GM19240 (cell line): ENCODE data around the gene DROSHA.
"Not testable (repeated sequence)": the region's sequence is repeated elsewhere in the genome, so short reads cannot be mapped to it uniquely, and the experiment has no call there.

Source experiments
- DNase-seq: peaks from one replicate; pipeline ENCODE4 v3.0.0; 2011; ENCODE audit warnings: low spot score; ENCODE audit not compliant: insufficient read length

The DROSHA gene

DNA sequence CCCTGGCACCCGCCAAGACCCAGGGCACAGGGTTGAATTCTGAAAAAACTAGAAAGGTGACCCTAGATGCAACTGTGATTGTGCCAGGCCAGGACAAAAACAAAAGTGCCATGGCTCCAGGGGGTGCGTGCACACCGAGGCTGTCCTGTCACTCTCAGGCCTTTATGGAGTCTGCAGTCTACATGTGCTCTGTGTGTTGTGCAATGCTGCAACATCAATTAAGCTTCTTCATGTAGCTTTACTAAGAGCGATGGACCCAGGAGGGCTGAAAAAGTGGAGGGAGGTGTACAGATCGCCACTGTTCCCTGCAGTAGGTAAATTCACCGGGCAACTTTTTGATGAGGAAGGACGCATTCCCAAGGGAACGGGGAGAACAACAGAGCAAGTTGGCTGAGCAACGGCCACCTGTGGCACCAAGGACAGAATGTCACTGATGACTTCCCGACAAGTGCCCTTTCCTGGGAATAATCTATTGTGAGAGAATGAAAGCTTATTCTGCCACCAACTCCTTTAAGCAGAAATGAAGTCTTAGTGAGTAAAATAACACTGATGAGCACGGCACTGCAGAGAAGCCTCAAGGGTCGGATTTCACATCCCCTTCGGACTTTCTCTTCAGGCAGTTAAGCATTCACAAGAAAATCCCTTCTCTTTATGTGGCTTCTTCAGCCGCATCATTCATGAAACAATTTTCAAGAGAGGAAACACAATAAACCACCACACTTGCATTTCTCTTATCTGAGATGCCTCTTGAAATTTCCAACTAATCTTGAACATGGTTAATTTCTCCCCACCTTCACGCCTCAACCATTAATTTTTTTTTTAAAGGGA, 149.6 kb downstream of the DROSHA start:
- DNase-seq = no peak

- DNase-seq = no peak
Observed at GRCh38 chr5:31381299-31381698, 150.6 kb downstream of the DROSHA start.

DNA sequence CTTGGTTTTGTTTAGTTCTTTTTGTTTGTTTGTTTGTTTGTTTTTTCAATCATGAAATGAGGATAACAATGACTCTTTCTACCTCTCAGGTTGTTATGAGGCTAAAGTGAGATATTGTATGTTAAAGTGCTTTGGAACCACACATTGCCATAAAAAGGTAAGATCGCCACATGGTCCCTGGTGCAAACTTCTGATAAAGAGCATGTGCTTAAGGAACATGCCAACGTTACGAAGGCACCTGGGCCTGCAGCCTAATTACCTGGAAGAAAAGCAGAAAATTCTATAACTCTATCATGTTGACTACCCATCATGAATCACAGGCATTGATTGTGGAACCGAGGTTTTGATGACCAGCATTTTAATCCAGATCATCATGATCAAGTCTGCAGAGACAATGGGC, 151.8 kb downstream of the DROSHA start:
- no peak for DNase-seq

DNA sequence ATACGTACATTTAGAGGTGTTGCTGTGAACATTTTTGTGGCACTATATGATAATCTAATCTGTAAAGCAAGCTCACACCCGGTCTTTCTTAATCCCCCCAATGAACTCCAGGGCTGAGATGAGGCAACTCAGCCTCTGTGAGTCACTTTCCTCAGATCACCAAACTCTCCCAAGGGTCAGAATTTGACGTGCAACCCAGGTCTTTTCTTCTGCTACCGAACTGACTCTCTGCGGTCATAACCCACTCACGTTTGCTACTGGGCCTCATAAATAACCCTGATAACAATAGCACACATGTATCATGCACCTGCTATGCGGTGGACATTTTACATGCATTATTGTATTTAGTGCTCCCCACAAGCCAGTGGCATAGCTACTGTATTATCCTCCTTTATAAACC, 153.1 kb downstream of the DROSHA start:
- DNase-seq = no peak

GRCh38 chr5:31378136-31378535, 153.8 kb downstream of the DROSHA start:
- DNase-seq = no peak

- no peak for DNase-seq
Observed at GRCh38 chr5:31377274-31377946, 154.5 kb downstream of the DROSHA start.

DNA sequence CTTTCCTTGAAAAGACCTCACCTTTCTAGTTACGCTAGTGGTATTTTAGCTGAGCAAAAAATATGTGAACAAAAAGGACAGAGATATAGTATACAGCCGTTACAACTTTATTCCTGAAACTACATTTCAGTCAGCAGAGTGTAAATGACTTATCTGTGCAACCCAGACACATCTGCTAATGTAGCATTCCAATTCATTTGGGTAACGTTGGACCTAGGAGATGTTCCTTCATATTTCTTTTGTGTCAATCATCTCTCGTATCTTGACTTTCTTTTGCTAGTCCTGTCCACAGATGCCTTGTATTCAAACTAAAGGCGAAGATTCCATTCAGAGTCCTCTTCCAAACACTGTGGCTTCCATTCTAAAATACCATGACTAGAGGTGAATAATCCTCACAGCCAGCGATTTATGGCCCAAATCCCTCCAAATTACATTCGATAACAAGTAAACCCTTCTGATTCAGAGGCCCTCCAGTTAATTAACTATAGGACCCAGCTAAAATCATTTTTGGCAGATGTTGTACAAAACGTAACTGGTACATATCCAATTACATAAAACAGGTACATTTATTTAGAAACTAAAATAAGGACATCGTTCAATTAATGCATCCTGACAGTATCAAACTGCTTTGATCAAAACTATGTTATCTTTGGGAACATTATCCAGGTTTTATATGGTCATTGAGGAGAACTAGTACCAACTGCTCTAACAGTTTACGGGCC, 155.7 kb downstream of the DROSHA start:
- no peak for DNase-seq

DNA sequence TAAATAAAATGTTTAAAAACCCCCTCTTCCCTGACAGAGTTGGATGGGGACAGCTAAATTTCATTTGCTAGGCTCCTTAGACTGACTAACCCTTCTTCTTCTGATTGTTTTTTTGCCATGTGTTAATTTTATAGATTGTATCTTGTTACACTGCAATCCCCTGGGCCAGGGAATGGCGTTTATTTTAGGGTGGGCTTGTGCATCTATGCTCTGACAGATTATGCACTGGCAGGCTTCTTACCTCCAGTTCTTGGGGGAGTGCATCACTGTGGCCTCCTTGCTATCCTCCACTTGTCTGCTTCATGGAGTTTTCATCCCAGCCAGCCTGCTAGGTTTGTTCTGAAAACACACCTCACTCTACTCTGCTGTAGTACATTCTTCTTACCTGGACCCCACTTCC, 159.8 kb downstream of the DROSHA start:
- DNase-seq = no peak

DNA sequence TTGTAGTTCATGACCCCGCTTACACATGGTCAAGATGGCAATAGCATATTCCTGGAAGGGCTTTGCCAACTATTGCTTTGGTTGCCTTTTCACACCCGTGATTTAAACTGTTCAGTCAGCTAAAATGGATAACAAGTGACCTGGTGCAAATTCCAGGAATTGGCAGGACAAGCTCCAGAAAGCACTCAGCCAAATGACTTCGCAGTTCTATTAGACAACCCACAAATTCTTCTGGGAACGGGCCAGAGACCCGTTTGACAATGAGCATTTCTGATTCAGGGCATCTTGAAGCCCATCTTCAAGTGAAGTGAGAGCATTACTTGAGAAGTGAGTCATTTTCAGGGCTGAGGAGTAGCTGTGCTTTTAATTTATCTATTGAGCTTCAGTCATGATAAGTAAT, 165.0 kb downstream of the DROSHA start:
- DNase-seq = no peak

DNA sequence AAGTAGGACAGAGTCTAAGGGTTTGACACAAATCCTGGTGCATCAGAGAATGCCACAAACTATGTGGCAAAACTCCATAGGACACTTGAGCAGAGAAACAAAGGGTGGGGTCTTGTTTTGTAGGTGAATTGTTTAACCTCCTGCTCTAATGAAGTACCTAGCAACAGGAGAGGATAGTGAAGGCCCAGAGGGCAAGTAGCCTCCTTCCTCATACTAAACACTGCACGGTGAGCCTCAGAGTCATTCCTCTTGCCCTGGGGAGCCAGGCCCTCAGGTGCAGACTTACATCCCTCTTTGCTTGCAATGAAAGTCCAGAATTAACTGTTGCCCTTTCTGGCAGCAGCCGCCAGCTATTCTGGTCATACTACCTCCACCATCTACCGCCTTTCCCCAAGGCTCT, 166.1 kb downstream of the DROSHA start:
- no peak for DNase-seq

DNA sequence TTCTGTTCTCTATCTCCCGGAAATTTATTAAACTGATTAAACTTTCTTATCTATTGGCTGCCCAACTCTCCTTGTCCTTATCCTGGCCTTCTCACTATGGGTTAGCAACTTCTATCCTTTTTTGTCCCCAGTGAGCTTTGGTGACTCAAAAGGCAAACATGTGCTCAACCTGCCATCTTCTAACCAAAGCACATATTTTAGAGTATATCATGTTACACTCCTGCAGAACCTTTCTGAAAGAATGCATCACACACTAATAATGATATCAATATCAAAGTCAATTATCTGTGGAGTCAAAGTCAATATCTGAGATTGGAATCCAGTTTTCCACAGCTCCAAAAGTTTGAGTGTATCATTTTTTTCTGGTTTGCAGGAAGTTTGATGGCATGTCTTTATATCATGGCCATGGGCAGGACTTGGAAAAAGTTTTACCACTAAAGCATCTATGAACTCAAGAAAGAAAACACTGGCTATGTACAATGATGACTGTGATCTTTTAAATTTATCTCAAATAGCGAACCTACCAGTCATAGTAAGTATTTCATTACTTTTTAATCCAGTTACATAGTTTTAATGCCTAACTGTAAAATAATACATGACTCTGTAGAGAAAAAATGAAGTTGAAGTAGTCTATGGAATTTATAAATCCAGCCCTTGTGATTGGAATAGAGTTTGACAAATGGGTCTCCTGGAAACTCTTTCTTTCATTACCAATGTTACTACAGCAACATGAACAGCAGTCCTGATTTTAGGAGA, 166.8 kb downstream of the DROSHA start:
- no peak for DNase-seq

DNA sequence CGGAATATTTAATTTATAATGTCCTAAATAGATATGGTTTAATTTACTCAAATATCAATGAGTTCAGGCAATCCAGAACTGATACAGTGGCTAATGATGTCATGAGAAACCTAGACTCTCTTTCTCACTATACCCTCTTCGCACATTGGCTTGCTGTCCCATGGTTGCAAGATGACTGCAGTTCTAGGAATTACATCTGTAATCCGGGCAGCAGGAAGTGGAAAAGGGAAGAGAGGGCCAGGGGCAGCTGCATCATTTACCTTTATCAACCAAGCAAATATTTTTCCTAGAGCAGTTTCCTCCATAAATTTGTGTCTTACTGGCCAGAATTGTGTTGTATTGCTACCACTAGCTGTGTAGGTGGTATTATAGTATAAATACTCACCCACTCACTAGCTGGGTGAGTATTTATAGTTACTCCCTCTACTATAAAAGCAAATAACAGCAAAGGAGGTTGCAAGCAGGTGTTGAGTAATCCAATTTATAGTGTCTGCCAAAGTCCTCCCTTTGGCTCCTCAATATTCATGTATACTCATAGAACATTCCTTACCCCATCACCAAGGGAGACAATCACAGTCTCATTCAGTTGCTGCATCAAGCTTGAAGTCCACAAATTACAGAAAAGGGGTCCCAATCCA, 168.8 kb downstream of the DROSHA start:
- no peak for DNase-seq

GRCh38 chr5:31362529-31362900, 169.4 kb downstream of the DROSHA start:
- no peak for DNase-seq

DNA sequence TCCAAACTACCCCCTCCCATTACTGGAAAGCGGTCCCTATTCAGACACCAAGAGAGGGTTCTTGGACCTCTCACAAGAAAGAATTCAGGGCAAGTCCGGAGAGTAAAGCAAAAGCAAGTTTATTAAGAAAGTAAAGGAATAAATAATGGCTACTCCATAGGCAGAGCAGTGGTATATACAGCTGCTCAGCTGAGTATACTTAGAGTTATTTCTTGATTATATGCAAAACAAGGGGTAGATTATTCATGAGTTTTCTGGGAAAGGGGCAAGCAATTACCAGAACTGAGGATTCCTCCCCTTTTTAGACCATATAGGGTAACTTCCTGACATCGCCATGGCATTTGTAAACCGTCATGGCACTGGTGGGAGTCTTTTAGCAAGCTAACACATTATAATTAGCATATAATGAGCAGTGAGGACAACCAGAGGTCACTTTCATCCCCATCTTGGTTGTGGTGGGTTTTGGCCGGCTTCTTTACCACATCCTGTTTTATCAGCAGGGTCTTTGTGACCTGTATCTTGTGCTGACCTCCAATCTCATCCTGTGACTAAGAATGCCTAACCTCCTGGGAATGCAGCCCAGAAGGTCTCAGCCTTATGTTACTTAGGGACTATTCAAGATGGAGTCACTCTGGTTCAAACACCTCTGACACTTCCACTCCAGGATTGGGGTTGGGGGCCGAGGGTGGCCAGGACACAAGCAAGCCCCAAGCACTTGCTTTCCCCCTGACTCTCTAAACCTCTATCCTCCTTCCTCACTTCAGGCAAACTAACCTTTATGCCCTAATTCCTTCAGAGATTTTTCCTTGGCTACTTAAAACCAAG, 170.0 kb downstream of the DROSHA start:
- not testable (repeated sequence) for DNase-seq

DNA sequence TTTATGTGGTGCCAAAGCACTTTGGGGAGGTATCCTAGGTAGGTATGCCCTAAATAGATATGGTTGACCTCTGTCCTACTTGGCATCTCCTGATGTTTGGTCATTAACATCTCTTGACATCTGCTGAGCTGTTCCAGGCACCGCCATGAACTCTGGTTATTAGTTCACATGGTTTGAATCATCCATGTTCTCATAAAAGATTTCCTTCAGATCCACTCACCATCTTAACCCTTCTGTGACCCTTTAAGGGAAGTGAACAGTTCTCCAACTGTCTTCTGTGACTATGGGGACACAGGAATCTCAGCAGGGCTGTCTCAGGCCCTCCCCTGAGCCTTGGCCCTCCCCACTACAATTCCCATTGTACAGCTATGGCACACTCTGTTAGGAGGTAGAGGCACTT, 170.7 kb downstream of the DROSHA start:
- DNase-seq = no peak

DNA sequence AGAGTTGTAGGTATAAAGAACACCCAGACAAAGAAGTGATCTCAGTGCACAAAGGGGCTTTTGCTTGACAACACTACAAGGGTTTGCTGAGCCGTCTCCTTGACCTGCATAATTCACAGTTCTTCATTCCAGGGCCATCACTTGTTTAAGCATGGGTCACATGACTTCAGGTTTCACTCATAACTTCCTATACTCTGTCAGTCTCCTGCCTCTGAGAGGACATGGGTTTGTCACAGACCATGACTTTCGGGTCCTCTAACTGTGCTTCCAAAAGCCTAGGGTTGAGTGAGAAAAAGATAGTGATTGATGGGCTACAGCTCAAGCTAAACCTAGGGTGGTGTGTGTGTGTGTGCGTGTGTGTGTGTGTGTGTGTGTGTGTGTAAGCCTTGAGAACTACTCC, 172.1 kb downstream of the DROSHA start:
- DNase-seq = no peak

DNA sequence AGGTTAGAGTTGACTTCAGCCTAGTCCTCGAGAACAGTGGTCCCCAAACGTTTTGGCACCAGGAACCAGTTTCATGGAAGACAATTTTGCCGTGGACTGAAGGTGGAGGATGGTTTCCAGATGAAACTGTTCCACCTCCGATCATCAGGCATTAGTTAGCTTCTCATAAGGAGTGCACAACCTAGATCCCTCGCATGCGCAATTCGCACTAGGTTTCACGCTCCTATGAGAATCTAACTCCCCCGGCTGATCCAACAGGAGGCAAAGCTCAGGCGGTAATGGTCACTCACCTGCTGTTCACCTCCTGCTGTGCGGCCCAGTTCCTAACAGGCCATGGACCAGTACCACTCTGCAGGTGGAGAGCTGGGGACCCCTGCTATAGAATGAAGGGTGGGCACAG, 174.9 kb downstream of the DROSHA start:
- no peak for DNase-seq

GRCh38 chr5:31355337-31355736, 176.6 kb downstream of the DROSHA start:
- DNase-seq = no peak
